Gastroesophageal sphincter (tissue), 3 donors: ENCODE data around the gene PDK3.

ENCODE experiments used
- POLR2AphosphoS5 ChIP-seq: sonication (generic); formaldehyde crosslinking; IDR thresholded peaks from one replicate; pipeline ENCODE4 v1.6.1; 2017; ENCODE audit warnings: antibody characterized with exemption
- TF ChIP-seq, protein P1 (sequence below), 4 experiments: fragments of 200-600 bp in 2 of 4; fragments of 450-650 bp in 2 of 4; sonication (generic) in 1 of 4; IDR thresholded peaks; one replicate each; pipeline ENCODE4 v1.5.1; 2017 to 2019; ENCODE audit warnings: antibody characterized with exemption in 4 of 4, mild to moderate bottlenecking in 2 of 4, moderate library complexity in 2 of 4

DNA sequence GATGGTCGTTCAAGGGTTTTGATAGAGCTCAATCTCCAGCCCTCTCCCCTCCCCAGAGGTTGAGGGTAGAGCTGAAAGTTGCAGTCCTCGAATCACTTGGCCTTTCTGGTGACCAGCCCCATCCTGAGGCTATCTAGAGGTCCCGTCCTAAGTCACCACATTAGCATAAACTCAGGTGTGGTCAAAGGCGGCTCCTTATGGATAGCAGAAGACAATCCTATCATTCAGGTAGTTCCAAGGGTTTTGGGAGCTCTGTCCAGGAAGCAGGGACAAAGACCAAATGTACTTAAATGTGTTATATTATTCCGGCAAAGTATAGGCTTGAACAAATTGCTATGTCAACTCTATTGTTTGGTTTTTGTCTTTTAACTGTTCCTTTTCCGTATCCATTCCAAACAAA is 30.6 kb downstream of the PDK3 start:
- TF ChIP-seq, protein P1, sequence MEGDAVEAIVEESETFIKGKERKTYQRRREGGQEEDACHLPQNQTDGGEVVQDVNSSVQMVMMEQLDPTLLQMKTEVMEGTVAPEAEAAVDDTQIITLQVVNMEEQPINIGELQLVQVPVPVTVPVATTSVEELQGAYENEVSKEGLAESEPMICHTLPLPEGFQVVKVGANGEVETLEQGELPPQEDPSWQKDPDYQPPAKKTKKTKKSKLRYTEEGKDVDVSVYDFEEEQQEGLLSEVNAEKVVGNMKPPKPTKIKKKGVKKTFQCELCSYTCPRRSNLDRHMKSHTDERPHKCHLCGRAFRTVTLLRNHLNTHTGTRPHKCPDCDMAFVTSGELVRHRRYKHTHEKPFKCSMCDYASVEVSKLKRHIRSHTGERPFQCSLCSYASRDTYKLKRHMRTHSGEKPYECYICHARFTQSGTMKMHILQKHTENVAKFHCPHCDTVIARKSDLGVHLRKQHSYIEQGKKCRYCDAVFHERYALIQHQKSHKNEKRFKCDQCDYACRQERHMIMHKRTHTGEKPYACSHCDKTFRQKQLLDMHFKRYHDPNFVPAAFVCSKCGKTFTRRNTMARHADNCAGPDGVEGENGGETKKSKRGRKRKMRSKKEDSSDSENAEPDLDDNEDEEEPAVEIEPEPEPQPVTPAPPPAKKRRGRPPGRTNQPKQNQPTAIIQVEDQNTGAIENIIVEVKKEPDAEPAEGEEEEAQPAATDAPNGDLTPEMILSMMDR (IDR thresholded peaks at IDR 0.05) = no peak
- TF ChIP-seq POLR2AphosphoS5 = no peak
